ENCODE data around the gene CEP112. TPM values are rescaled to one million over a fixed set of nuclear protein-coding genes. Genes with fewer than 3 reads are reported as not detected.

Gene CEP112
- total and polyA plus RNA-seq, 2 of the 13 experiments (the other 11 are each of a cell fraction or from before 2014, with no cell fraction given), result 1.2 to 3.4 TPM

DNA sequence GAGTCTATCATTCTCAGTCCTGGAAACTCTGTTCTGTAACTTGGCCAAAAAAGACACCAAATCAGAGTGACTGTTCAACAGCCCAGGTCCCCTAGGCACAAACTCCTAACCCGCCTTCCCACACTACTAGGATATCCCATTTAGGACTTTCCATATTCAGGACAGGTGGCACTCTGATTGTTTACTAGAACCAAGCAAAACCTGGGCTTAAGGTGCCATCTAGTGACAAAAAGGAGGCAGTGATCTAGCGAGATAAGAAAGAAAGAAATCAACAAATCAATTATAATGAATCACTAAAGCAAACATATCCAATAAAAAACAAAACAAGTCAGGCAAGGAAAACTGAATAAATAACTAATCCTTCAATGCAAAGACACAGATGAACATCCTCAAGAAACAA is 203.9 kb downstream of the CEP112 start (continued):
- TF ChIP-seq ZNF704 (CRISPR knock-in tag; IDR thresholded peaks at IDR 0.05; ENCODE audit: borderline replicate concordance) (no peak), FOXP1 (IDR thresholded peaks at IDR 0.05) (no peak), FOXP1 (CRISPR knock-in tag; IDR thresholded peaks at IDR 0.05) (0 out of 2 replicates have a peak, but pooled peaks have one; percentile 36), ZNF614 (CRISPR knock-in tag; IDR thresholded peaks at IDR 0.05; ENCODE audit: borderline replicate concordance) (peak; percentile 31; the same call in 1 of the 2 replicates), ZNF589 (CRISPR knock-in tag; conservative IDR thresholded peaks at IDR 0.05) (no peak), ZNF343 (CRISPR knock-in tag; IDR thresholded peaks at IDR 0.05) (no peak), ZNF512 (CRISPR knock-in tag; IDR thresholded peaks at IDR 0.05) (no peak), TOE1 (CRISPR knock-in tag; IDR thresholded peaks at IDR 0.05) (no peak), LCORL (IDR thresholded peaks at IDR 0.05) (no peak), LCORL (CRISPR knock-in tag; IDR thresholded peaks at IDR 0.05) (no peak), ZNF329 (CRISPR knock-in tag; IDR thresholded peaks at IDR 0.05; ENCODE audit: low read depth) (no peak), SYNCRIP (IDR thresholded peaks at IDR 0.05; ENCODE audit: insufficient read depth, low read depth, low read length) (no peak), PHF8 (CRISPR knock-in tag; IDR thresholded peaks at IDR 0.05) (no peak), ZNF646 (CRISPR knock-in tag; IDR thresholded peaks at IDR 0.05) (no peak), MXD1 (CRISPR knock-in tag; IDR thresholded peaks at IDR 0.05) (no peak), RARG (CRISPR knock-in tag; IDR thresholded peaks at IDR 0.05; ENCODE audit: low read depth) (no peak), ZNF772 (CRISPR knock-in tag; IDR thresholded peaks at IDR 0.05) (no peak), ZNF737 (CRISPR knock-in tag; IDR thresholded peaks at IDR 0.05; ENCODE audit: borderline replicate concordance) (no peak), MED8 (CRISPR knock-in tag; IDR thresholded peaks at IDR 0.05; ENCODE audit: insufficient replicate concordance) (no peak), PTBP1 (IDR thresholded peaks at IDR 0.05; ENCODE audit: low read depth, low read length, poor library complexity, severe bottlenecking) (no peak), POLR2A (IDR thresholded peaks at IDR 0.05; ENCODE audit: insufficient read depth in 1 of 2, low read depth in 2 of 2, low read length in 2 of 2) (no peak), ZNF326 (CRISPR knock-in tag; IDR thresholded peaks at IDR 0.05; ENCODE audit: borderline replicate concordance) (no peak), JARID2 (CRISPR knock-in tag; IDR thresholded peaks at IDR 0.05; ENCODE audit: insufficient replicate concordance) (no peak)

Data from HepG2 (cell line).